A673 (cell line): ENCODE measurements around the gene RAB37. TPM values are rescaled to one million over a fixed set of nuclear protein-coding genes. Genes with fewer than 3 reads are reported as not detected.

Source experiments
- BruUV-seq: library from RNA; stranded (reverse); fragments of 400-500 nt; replicated peaks from 2 replicates; lab custom pipeline; 2021; lab: Mats Ljungman, UMichigan
- CTCF ChIA-PET: fragments of 300-600 bp; sonication (Branson Sonifier 250); formaldehyde crosslinking; loops from one replicate; lab custom pipeline; 2022; ENCODE audit warnings: antibody characterized with exemption; lab: Charles Lee
- POLR2A ChIA-PET: fragments of 300-600 bp; sonication (Branson Sonifier 250); formaldehyde crosslinking; loops from one replicate; lab custom pipeline; 2022; ENCODE audit warnings: antibody characterized with exemption; ENCODE audit not compliant: low non-redundant PET; lab: Charles Lee
- DNase-seq: peaks from one replicate; pipeline ENCODE4 v3.0.0-alpha.2; 2015; ENCODE audit warnings: low spot score
- H3K27ac ChIP-seq: fragments of 200-600 bp; sonication (generic); 2 replicates; pipeline ENCODE4 v1.5.1; 2016; ENCODE audit warnings: mixed run types, low read depth, mild to moderate bottlenecking, mixed read lengths, antibody characterized with exemption, low read length; ENCODE audit not compliant: poor library complexity, severe bottlenecking
- H3K27me3 ChIP-seq: fragments of 200-600 bp; sonication (generic); replicated peaks from 2 replicates; pipeline ENCODE4 v1.6.1; 2017; ENCODE audit warnings: mixed run types, low read depth, mild to moderate bottlenecking, mixed read lengths, antibody characterized with exemption, low read length; ENCODE audit not compliant: insufficient read depth, poor library complexity
- H3K36me3 ChIP-seq: fragments of 200-600 bp; sonication (generic); 2 replicates; pipeline ENCODE4 v1.6.1; 2016; ENCODE audit warnings: mixed run types, mild to moderate bottlenecking, mixed read lengths, antibody characterized with exemption, low read length; ENCODE audit not compliant: insufficient read depth, poor library complexity, severe bottlenecking
- H3K4me1 ChIP-seq: fragments of 200-600 bp; sonication (generic); 2 replicates; pipeline ENCODE4 v1.6.1; 2017; ENCODE audit warnings: mixed run types, mild to moderate bottlenecking, mixed read lengths, antibody characterized with exemption, low read length; ENCODE audit not compliant: insufficient read depth, poor library complexity, severe bottlenecking
- H3K4me3 ChIP-seq: fragments of 200-600 bp; sonication (generic); 2 replicates; pipeline ENCODE4 v1.5.1; 2016; ENCODE audit warnings: low read depth, mixed run types, mild to moderate bottlenecking, mixed read lengths, low read length; ENCODE audit not compliant: poor library complexity, severe bottlenecking
- H3K9me3 ChIP-seq: fragments of 200-600 bp; sonication (generic); 2 replicates; pipeline ENCODE4 v1.6.1; 2016; ENCODE audit warnings: mixed run types, low read depth, mild to moderate bottlenecking, mixed read lengths, antibody characterized with exemption, low read length; ENCODE audit not compliant: poor library complexity, severe bottlenecking
- CTCF ChIP-seq: fragments of 300-800, 200-600 bp; sonication (generic); conservative IDR thresholded peaks from 2 replicates; pipeline ENCODE4 v1.5.1; 2017; ENCODE audit warnings: low read depth, mild to moderate bottlenecking, antibody characterized with exemption, low read length, moderate library complexity, mixed read lengths
- EZH2 ChIP-seq: fragments of 200-600 bp; sonication (generic); IDR thresholded peaks from 2 replicates; pipeline ENCODE4 v1.6.1; 2017; ENCODE audit warnings: borderline replicate concordance, low read depth, mild to moderate bottlenecking, mixed read lengths, antibody characterized with exemption, low read length; ENCODE audit not compliant: poor library complexity, severe bottlenecking
- intact Hi-C: fragments of 100-400 bp; cut with micrococcal nuclease; formaldehyde crosslinking; loops from one replicate; pipeline ENCODE4 v1.10.0; 2022; ENCODE audit not compliant: unreplicated experiment
- total RNA-seq: library from RNA; stranded (reverse); gene quantifications from 2 replicates; pipeline ENCODE4 v1.2.3, GENCODE V29; 2021

Gene RAB37
- total RNA-seq, 1 experiment from 2014 or later, result not detected

- no peak for DNase-seq
- peaks cover 16% of the 10 kb centered on the region for H3K27me3 ChIP-seq
- ChIA-PET POLR2A (no interaction called here), CTCF (no interaction called here)
- intact Hi-C loops, result no loop called here
- H3K27ac ChIP-seq, result no peak overlapping the region
- H3K4me1 ChIP-seq, result no peaks in the 10 kb centered on the region
- no peaks in the 10 kb centered on the region for H3K36me3 ChIP-seq
- TF ChIP-seq EZH2, result no peak
- TF ChIP-seq CTCF, result no peak
- H3K9me3 ChIP-seq, result no peaks in the 10 kb centered on the region
- no TSS peak for BruUV-seq
- H3K4me3 ChIP-seq, result no peak overlapping the region
Measured at GRCh38 chr17:74729866-74730265, 7.2 kb upstream of the RAB37 start.

GRCh38 chr17:74730491-74731346, 6.3 kb upstream of the RAB37 start:
- POLR2A ChIA-PET, result no interaction called here
- CTCF ChIA-PET, result no interaction called here

GRCh38 chr17:74731347-74731605, 5.8 kb upstream of the RAB37 start:
- Histone ChIP-seq H3K27me3 (peaks cover 30% of the 10 kb centered on the region), H3K9me3 (no peaks in the 10 kb centered on the region), H3K4me1 (no peaks in the 10 kb centered on the region), H3K27ac (no peak overlapping the region), H3K4me3 (no peak overlapping the region), H3K36me3 (no peaks in the 10 kb centered on the region)
- CTCF ChIA-PET, result no interaction called here
- intact Hi-C loops, result no loop called here
- no peak for TF ChIP-seq CTCF
- no peak for TF ChIP-seq EZH2
- POLR2A ChIA-PET, result no interaction called here
- BruUV-seq, result no TSS peak
- no peak for DNase-seq

More at GRCh38 chr17:74730491-74731346, 6.3 kb upstream of the RAB37 start:
- no peaks in the 10 kb centered on the region for H3K36me3 ChIP-seq
- BruUV-seq, result no TSS peak
- intact Hi-C loops, result no loop called here
- H3K9me3 ChIP-seq, result no peaks in the 10 kb centered on the region
- no peaks in the 10 kb centered on the region for H3K4me1 ChIP-seq
- TF ChIP-seq CTCF, result no peak
- no peak for TF ChIP-seq EZH2
- H3K27me3 ChIP-seq, result peaks cover 24% of the 10 kb centered on the region
- no peak overlapping the region for H3K27ac ChIP-seq
- no peak for DNase-seq
- H3K4me3 ChIP-seq, result no peak overlapping the region
